ENCODE results near the gene ARFIP1.
"Not testable (repeated sequence)": the region's sequence is repeated elsewhere in the genome, so short reads cannot be mapped to it uniquely, and the experiment has no call there.

The ARFIP1 gene

DNA sequence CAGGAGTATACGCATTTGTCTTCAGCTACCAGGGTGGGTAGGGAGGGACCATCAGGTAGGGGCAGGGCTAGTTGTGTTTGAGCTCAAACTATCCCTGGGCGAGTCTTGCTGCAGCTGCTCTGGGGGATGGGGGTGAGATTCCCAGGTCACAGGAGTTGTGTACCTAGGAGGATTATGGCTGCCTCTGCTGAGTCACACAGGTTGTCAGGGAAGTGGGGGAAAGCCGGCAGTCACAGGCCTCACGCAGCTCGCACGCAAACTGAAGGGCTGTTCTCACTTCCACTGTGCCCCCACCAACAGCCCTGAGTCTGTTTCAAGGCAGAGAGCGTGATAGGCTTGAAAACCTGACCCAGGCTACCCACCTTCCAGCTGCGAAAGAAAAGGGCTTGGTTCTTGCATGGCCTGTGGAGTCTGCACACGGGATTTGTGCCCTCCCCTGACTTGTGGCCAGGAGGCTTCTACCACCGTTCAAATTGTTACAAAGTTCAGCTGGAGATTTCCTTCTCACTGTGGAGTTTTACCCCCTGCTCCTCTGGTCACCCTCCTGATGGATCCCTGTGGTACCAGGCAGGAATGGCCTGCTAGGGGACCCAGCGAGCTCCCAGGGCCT lies 63.8 kb downstream of the ARFIP1 start:
- no peak for DNase-seq (ENCODE audit: low read depth in 1 of 2, low spot score in 1 of 2)

DNA sequence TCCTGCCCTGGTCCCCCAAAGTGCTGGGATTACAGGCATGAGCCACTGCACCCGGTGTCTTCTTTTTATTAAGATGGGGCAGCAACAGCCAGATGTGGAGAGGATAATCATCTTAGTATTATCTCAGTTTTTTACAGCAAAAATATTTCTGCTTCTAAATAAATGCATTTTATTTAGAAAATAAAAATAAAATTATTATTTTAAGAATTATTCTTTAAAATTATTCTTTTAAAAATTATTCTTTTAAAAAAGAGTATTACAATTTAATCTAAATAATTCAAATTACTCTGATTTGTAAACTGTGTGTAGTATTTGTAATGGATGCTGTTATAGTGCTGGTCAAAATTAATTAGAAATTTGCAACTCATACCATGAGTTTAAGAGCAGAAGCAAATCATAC lies 67.6 kb downstream of the ARFIP1 start:
- DNase-seq (ENCODE audit: low read depth in 1 of 2, low spot score in 1 of 2) = no peak

DNA sequence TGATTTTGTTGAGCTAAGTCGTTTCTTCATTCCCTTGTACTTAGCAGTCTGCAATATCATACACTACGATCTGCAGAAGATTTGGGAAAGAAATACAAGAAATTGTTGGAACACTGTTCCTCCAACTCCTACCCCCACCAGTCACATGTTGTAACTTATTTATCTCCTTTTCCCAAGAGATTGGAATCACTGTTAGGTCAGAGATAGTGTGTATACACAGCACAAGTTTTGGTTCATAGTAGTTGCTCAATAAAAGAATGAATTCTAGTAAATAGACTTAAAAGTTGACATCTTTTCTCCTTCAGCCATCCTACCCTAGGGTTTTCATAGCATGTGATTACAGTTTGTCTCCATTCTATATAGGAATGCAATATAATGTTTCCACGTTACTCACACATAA lies 68.8 kb downstream of the ARFIP1 start:
- DNase-seq (ENCODE audit: low read depth in 1 of 2, low spot score in 1 of 2) = no peak

DNA sequence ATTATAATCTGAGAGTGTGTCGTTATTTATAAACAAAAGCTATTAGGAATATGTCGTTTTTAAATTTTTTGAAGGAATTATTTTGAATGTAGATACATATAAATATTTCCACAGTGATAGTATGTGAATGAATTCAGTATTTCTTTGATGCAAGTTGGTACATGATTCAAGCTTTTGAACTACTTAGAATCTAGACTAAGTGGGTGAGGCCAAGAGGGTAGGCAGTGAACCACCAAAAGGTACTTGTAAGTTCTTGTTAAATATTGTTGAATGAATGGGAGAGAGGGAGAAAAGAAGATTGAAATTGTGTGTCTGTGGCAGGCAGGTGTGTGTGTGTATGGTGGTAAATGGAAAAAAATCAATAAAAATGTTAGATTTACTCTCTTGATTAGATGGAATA lies 69.6 kb downstream of the ARFIP1 start:
- no peak for DNase-seq (ENCODE audit: low read depth in 1 of 2, low spot score in 1 of 2)

DNA sequence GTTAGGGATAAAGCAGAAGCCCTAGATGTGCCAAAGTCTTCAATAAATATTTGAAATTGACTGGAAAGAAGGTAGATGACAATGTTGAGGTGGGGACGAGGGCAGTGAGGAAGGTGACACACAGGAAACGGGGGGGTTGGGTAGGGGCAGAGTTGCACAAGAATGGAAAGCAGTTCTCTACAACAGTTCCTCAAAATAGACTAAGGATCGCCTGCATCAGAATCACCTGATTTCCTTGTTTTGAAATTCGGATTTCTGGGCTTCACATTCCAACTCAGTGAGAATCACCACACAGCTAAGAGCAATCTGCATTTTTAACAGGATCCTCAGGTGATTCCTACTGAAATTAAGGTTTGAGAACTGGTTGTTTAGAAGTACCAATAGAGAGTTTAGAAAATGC lies 70.6 kb downstream of the ARFIP1 start:
- peak in 1 of 2 donors; percentile 15 for DNase-seq (ENCODE audit: low read depth in 1 of 2, low spot score in 1 of 2)

DNA sequence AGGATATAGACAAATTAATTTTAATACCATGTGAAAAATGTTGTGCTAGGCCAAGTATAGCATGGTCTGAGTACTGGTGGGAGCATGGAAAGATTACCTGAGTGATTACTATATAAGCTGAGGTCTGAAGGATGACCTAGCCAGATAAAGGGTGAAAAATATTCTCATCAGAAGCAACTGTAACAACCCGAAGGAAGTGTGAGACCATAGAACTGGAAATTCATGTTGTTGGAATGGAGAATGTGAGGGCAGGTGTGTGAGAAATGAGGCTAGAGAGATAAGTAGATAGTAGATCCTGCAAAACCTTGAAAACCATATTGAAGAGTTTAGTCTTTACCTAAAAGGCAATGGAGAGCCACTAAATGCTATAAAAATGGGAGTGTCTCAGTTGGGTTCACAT lies 71.5 kb downstream of the ARFIP1 start:
- no peak for DNase-seq (ENCODE audit: low read depth in 1 of 2, low spot score in 1 of 2)

DNA sequence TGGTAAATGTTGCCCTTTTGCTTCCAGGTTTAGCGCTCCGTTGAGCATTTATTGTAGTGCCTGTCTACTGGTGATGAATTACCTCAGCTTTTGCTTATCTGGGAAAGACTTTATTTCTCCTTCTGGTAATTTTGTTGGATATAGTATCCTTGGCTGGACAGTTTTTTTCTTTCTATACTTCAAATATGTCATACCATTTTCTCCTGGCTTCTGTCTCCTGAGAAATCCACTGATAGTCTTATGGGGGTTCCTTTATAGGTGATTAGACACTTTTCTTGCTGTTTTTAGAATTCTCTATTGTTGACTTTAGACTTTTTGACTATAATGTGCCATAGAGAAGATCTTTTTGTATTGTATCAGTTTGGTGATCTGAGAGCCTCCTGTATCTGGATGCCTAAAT lies 73.5 kb downstream of the ARFIP1 start:
- no peak for DNase-seq (ENCODE audit: low read depth in 1 of 2, low spot score in 1 of 2)

DNA sequence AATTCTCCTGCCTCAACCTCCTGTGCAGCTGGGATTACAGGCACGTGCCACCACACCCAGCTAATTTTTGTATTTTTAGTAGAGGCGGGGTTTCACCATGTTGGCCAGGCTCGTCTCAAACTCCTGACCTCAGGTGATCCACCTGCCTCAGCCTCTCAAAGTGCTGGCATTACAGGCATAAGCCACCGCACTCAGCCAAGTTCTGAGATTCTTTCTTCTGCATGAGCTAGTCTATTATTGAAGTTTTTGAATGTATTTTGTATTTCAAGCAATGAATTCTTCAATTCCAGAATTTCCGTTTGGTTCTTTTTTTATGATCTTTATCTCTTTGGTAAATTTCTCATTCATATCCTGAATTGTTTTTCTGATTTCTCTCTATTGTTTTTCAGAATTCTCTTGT lies 74.3 kb downstream of the ARFIP1 start:
- DNase-seq (ENCODE audit: low read depth in 1 of 2, low spot score in 1 of 2) = not testable (repeated sequence)

DNA sequence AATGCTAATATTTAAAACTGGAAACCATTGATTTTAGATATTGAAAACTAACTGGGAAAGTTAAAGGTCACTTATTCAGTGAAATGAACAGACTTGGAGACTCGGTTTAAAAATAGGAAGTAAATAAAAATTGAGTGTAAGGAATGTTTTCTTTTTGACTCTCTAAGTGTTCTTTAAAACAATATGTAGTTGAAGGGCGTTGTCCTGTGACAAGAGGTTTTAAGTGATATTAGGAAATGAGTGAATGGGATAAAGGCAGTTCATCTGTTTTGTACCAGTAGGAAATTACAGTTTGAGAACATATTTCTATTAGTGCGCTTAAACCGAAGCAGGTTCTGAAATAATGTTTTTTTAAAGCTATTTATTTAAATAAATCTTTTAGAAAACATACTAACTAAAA lies 77.2 kb downstream of the ARFIP1 start:
- no peak for DNase-seq (ENCODE audit: low read depth in 1 of 2, low spot score in 1 of 2)

DNA sequence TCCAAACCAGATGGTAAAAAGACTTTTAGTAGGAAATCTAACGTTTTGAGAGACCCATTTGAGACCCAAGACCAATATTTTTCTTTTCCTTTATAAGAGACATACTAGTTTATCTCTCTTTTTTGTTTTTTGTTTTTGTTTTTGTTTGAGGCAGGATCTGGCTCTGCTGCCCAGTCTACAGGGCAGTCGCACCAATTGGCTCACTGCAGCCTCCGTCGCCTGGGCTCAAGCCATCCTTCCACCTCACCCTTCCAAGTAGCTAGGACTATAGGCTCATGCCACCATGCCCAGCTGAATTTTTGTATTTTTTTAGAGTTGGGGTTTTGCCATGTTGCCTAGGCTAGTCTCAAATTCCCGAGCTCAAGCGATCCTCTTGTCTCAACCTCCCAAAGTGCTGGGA lies 79.2 kb downstream of the ARFIP1 start:
- DNase-seq (ENCODE audit: low read depth in 1 of 2, low spot score in 1 of 2) = no peak

DNA sequence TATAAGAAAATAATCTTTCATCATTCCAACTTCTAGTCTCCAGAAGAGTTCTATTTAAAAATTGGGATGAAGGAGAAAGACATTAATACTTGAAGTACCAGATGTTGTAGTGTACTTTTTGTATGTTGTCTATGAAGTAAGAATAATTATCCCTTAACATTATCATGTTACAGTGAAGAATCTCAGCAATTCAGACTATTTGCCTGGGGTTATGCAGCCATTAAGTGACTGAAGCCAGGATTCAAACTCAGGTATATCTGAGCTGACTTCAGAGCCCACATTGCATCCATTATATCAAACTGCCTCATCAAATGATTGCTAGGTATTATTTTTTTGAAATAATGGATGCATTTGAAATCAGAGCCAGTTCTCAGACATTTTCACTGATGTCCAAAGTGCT lies 80.3 kb downstream of the ARFIP1 start:
- no peak for DNase-seq (ENCODE audit: low read depth in 1 of 2, low spot score in 1 of 2)

DNA sequence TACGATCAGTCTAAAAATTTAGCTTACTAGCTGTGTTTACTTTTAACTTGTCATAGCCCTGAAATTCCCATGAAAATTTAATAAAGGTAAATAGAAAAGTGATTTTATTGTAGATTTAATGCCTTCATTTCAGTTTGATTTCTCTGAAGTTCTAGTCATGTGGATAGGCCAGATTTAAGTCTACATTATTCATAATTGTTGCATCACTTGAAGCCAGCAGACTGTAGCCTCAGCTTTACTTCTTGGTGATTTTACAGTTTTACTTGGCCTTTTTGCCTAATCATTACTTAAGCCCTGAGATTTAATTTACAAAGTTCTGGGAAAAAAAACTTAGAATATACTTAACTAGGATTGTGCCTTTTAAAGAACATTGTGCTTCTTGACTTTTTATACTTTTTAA lies 82.9 kb downstream of the ARFIP1 start:
- no peak for DNase-seq (ENCODE audit: low read depth in 1 of 2, low spot score in 1 of 2)

DNA sequence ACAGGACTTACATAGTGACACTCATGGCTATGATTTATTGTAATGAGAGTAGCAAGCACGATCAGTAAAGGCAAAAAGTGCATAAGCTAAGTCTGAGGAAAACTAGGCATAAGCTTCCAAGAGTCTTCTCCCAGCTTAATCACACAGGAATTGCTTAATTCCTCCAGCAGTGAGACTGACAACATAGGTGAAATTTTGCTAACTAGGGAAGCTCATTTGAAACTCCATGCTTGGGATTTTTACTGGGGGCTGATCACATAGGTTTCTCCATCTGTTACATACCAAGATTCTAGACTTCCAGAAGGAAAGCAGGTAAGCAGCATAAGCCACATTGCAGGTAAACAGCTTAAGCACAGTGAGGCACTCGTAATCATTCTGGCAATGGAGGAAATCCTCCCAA lies 84.6 kb downstream of the ARFIP1 start:
- no peak for DNase-seq (ENCODE audit: low read depth in 1 of 2, low spot score in 1 of 2)

DNA sequence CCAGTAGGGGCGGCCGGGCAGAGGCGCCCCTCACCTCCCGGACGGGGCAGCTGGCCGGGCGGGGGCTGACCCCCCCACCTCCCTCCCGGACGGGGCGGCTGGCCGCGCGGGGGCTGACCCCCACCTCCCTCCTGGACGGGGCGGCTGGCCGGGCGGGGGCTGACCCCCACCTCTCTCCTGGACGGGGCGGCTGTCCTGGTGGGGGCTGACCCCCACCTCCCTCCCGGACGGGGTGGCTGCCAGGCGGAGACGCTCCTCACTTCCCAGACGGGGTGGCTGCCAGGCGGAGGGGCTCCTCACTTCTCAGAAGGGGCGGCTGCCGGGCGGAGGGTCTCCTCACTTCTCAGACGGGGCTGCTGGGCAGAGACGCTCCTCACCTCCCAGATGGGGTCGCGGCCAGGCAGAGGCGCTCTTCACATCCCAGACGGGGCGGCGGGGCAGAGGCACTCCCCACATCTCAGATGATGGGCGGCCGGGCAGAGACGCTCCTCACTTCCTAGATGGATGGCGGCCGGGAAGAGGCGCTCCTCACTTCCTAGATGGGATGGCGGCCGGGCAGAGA lies 86.8 kb downstream of the ARFIP1 start:
- DNase-seq (ENCODE audit: low read depth in 1 of 2, low spot score in 1 of 2) = not testable (repeated sequence)

DNA sequence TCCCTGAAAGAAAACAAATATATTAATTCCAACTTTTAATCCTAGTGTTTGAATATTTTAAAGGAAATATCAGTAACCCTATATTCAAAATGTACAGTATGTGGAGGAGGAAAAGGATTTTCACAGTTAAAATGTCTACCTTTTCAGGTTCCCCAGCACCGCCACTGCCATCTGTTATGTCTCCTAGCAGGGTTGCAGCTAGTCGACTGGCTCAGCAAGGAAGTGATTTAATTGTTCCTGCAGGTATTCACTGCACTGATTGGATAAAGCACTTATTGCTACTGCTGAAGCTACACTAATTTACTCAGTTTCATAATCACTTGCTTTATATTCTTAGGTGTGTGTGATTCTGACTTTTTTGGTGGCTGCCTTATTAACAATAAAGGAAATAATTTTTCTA lies 90.9 kb downstream of the ARFIP1 start:
- no peak for DNase-seq (ENCODE audit: low read depth in 1 of 2, low spot score in 1 of 2)

DNA sequence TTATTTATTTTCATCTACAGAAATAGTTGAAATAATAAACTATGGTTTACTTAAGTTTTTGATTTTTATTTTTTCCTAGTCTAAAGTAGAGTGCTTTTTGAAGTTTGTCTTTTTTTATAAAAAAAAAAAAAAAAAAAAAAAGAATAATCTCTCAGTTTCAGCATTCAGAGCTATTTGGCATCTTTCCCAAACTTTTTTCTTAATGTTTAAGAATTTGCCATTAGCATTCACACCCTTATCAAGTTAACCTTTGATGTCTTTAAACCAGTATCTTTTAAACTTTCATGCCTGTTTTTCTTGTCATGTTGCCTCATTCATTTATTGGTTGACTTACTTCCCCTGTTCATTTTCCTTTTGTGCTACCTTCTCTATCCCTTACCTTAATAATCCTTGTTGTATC lies 95.5 kb downstream of the ARFIP1 start:
- no peak for DNase-seq (ENCODE audit: low read depth in 1 of 2, low spot score in 1 of 2)

DNA sequence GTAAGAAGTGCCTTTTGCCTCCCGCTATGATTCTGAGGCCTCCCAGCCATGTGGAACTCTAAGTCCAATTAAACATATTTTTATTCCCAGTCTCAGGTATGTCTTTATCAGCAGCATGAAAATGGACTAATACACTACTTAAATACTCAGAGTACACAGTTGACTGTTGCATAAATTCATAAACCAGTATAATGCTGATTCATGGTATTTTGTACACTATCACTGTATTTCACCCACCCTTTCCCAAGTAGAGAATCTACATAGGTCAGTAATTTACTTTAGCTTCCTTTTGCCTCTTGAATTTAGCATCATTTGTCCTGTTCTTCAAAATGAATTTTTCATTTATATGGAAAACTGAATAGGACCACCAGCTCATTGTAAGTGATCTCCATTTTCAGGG lies 98.1 kb downstream of the ARFIP1 start:
- DNase-seq (ENCODE audit: low read depth in 1 of 2, low spot score in 1 of 2) = no peak

DNA sequence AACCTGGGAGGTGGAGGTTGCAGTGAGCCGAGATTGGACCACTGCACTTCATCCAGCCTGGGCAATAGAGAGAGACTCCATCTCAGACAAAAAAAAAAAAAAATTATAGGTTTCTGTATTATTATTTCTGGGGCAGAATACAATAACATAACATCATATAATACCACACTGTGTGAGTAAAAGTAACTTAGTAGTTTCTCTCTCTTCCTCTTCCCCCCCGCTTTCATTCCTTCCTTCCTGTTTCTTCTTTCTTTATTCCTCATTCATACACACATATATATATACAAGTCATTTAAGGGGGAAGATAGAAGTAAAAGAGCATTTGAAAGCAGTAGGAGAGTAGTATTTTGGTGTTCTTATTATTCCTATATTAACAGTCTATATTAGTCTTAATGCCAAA lies 100.5 kb downstream of the ARFIP1 start:
- no peak for DNase-seq (ENCODE audit: low read depth in 1 of 2, low spot score in 1 of 2)

DNA sequence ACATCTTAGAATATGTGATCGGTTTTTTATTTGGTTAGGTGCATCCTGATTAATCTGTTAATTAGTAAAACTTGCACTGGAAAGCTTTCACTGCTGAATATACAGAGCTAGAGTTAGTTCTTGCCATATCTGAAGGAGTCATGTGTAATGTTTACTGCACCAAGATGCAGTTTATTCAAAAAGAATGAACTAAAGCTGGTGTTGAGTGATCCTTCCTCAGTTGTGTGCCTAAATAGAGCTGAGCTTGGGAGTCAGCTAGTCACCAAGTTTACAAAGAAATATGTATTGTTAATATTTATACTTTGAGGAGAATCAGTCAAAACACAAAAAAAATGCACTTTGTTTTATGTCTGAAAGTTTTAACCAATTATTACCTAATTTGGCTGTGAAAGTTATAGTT lies 102.2 kb downstream of the ARFIP1 start:
- no peak for DNase-seq (ENCODE audit: low read depth in 1 of 2, low spot score in 1 of 2)

DNA sequence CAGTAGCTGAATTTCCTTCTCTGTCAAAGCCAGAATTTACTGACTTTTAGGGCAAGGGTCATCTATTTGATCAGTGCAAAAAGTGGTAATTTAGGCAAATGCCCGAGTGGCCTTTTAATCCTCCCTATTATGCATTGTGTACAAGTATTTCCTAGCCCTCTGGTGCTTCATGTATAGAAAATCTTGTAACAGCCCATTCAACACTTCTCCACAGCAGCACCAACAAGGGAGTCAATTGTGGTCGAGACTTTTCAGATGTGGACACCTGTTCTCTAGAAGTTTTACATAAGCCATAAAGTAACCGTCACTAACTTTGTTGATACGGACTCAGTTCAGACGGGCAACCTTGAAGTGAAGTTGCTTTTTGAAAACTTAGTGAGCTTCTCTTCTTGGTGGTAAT lies 105.4 kb downstream of the ARFIP1 start:
- no peak for DNase-seq (ENCODE audit: low read depth in 1 of 2, low spot score in 1 of 2)

DNA sequence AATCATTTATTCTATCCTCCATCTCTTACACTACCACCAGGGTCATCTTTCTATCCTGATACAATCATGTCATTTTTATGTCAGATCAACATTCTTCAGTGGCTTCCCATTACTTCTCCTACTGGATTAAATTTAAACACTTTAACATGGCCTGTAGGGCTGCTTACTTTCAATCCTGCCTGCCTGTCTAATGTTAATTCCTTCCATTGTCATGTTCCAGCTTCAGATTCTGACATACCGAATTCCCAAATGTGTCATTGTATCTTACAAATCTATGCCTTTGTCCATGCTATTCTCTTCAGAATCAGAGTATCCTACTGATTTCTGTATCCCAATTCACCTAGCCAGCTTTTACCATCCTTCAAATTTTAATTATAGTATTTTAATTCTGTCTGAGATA lies 106.4 kb downstream of the ARFIP1 start:
- no peak for DNase-seq (ENCODE audit: low read depth in 1 of 2, low spot score in 1 of 2)

DNA sequence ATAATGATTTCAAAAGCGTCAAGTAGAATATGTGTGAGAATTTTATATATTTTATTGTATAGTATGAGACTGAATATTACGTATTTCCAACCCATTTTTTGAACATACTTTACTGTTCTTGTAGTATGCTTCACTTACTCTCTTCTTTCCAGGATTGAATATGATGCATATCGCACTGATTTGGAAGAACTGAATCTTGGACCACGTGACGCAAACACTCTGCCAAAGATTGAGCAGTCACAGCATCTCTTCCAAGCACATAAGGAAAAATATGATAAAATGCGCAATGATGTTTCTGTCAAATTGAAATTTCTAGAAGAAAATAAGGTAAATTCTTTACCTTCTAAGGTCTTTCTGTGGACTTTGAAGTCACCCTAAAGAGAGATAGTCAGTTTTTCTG lies 108.2 kb downstream of the ARFIP1 start:
- DNase-seq (ENCODE audit: low read depth in 1 of 2, low spot score in 1 of 2) = no peak

DNA sequence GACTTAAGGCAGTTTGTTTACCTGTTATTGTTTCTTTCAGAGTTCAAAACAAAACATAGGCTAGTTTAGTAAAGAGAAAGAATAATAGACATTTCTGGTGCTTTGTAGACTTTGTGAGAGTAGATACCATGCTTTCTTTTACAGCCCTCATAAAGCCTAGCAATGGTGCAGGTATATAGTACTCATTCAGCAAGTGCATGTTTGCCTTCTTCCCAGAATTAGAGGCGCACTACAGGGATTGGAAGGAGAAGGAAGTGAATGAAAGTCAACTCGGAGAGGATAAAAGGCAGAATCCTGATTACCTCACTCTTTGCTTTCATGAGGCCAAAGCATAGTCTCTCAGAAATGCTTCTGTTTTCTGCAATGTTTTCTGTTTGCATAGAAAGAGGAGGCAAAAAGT lies 113.2 kb downstream of the ARFIP1 start:
- no peak for DNase-seq (ENCODE audit: low read depth in 1 of 2, low spot score in 1 of 2)

DNA sequence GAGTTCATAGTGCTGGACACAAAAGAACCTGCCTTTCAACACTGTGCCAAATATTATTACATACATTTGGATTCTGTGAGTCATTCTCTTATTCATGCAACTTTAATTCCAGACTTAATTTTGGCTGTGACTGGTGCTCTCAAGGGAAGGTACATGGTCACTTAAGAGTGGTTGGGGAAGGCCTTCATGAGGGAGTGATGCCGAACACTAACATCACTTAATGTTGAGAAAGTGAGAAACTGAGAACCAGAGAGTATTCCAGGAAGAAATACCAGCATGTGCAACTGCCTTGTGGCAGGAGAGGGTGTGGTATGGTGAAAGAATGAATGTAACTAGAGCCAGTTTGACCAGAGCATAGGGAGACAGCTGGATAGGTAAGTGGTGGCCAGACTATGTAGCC lies 114.9 kb downstream of the ARFIP1 start:
- no peak for DNase-seq (ENCODE audit: low read depth in 1 of 2, low spot score in 1 of 2)
